CD4-positive, alpha-beta memory T cell (primary cell): ENCODE results near the gene NEUROG3. TPM values are rescaled to one million over a fixed set of nuclear protein-coding genes. Genes with fewer than 3 reads are reported as not detected.
A peak's percentile ranks its signal among the peaks of the same experiment; 100 is the strongest.

Experiments
- CTCF ChIA-PET: fragments of 350-600 bp; sonication (Branson Sonifier 250); formaldehyde crosslinking; loops from one replicate; lab custom pipeline; 2021; ENCODE audit warnings: inconsistent platforms; ENCODE audit not compliant: partially characterized antibody; lab: Charles Lee
- POLR2A ChIA-PET: fragments of 350-600 bp; sonication (Branson Sonifier 250); formaldehyde crosslinking; loops from one replicate; lab custom pipeline; 2021; ENCODE audit not compliant: partially characterized antibody; lab: Charles Lee
- DNase-seq, 5 donors: peaks; one replicate each; pipeline versions ENCODE4 v3.0.0 to v3.0.0-alpha.2; 2020 to 2022; ENCODE audit warnings: mixed read lengths in 1 of 5
- H3K27ac ChIP-seq: one replicate; pipeline ENCODE4 v1.7.0; 2013; ENCODE audit warnings: low read depth, low read length
- H3K27me3 ChIP-seq: 2 replicates; pipeline ENCODE4 v1.7.0; 2013; ENCODE audit warnings: mild to moderate bottlenecking, low read length, moderate library complexity; ENCODE audit not compliant: insufficient read depth
- H3K36me3 ChIP-seq: 2 replicates; pipeline ENCODE4 v1.7.0; 2013; ENCODE audit warnings: mild to moderate bottlenecking, low read length, moderate library complexity; ENCODE audit not compliant: insufficient read depth
- H3K4me1 ChIP-seq: 2 replicates; pipeline ENCODE4 v1.7.0; 2013; ENCODE audit warnings: mild to moderate bottlenecking, low read length, moderate library complexity; ENCODE audit not compliant: insufficient read depth
- H3K4me3 ChIP-seq, 2 donors: one replicate each; pipeline ENCODE4 v1.7.0; 2013; ENCODE audit warnings: low read length in 2 of 2, mild to moderate bottlenecking in 1 of 2
- H3K9me3 ChIP-seq, 2 donors: one replicate each; pipeline ENCODE4 v1.7.0; 2013; ENCODE audit warnings: low read length in 2 of 2, control low read depth in 1 of 2; ENCODE audit not compliant: control insufficient read depth in 1 of 2
- H3K27ac Mint-ChIP-seq, 7 donors: one replicate each; pipeline ENCODE4 v1.8.0; 2020 to 2021; ENCODE audit warnings: mixed read lengths in 7 of 7, mild to moderate bottlenecking in 6 of 7, inconsistent platforms in 3 of 7, moderate library complexity in 3 of 7
- H3K27me3 Mint-ChIP-seq, 2 donors: one replicate each; pipeline ENCODE4 v1.8.0; 2020 to 2021; ENCODE audit warnings: mixed read lengths in 2 of 2
- H3K36me3 Mint-ChIP-seq, 2 donors: one replicate each; pipeline ENCODE4 v1.8.0; 2020 to 2021; ENCODE audit warnings: mixed read lengths in 2 of 2, inconsistent platforms in 1 of 2, mild to moderate bottlenecking in 1 of 2
- H3K4me1 Mint-ChIP-seq, 4 donors: one replicate each; pipeline ENCODE4 v1.8.0; 2020 to 2021; ENCODE audit warnings: mixed read lengths in 4 of 4, mild to moderate bottlenecking in 1 of 4
- H3K4me3 Mint-ChIP-seq, 8 donors: one replicate each; pipeline ENCODE4 v1.8.0; 2020 to 2021; ENCODE audit warnings: mixed read lengths in 8 of 8, mild to moderate bottlenecking in 7 of 8, moderate library complexity in 6 of 8, inconsistent platforms in 3 of 8
- H3K9me3 Mint-ChIP-seq, 8 donors: one replicate each; pipeline ENCODE4 v1.8.0; 2020 to 2021; ENCODE audit warnings: mixed read lengths in 8 of 8, mild to moderate bottlenecking in 5 of 8, inconsistent platforms in 3 of 8, moderate library complexity in 1 of 8
- intact Hi-C: fragments of 100-400 bp; cut with micrococcal nuclease; formaldehyde crosslinking; loops from one replicate; pipeline ENCODE4 v1.15.1; 2023
- polyA plus RNA-seq, 2 donors: library from polyadenylated mRNA; unstranded; fragments of 300-500 nt; fragmentation: Illumina TruSeq; gene quantifications; one replicate each; pipeline ENCODE4 v1.2.3, GENCODE V29; 2021
- total RNA-seq, 2 experiments: library from RNA; stranded (reverse); gene quantifications; one replicate each; pipeline ENCODE4 v1.2.3, GENCODE V29; 2021

The NEUROG3 gene
- total and polyA plus RNA-seq, 4 experiments from 2014 or later: 0.14 TPM; not detected in 3

DNA sequence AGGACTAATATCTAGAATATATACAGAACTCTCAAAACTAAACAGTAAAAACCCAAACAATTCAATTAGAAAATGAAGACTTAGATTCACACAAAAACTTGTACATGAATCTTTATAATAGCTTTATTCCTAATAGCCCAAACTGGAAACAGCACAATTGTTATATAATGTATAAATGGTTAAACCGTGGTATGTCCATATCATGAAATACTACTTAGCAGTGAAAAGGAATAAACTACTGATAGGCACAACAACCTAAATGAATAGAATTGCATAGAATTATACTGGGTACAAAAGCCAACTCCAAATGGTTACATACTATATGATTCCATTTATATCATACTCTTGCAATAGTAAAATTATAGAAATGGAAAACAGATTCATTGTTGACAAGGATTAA, 35.9 kb upstream of the NEUROG3 start:
- no peak overlapping the region for H3K4me3 ChIP-seq
- no peak overlapping the region for H3K4me3 Mint-ChIP-seq
- H3K36me3 Mint-ChIP-seq: peaks cover 0 to 3% of the 10 kb centered on the region in 2 donors
- ChIA-PET POLR2A (no interaction called here), CTCF (interaction anchor here (1.3 to 1.4 kb wide), 2 partner anchors 28 to 94 kb away, joined by 3 to 6 read pairs; no protein-coding TSS in a partner anchor)
- intact Hi-C loops: no loop called here
- H3K27me3 ChIP-seq: no peaks in the 10 kb centered on the region
- H3K9me3 Mint-ChIP-seq: peaks cover 0 to 32% (median 13%) of the 10 kb centered on the region in 8 donors
- H3K4me1 Mint-ChIP-seq: no peaks in the 10 kb centered on the region
- H3K36me3 ChIP-seq: no peaks in the 10 kb centered on the region
- H3K27ac ChIP-seq: no peak overlapping the region
- H3K4me1 ChIP-seq: no peaks in the 10 kb centered on the region
- peaks cover 4 to 9% of the 10 kb centered on the region in 2 donors for H3K27me3 Mint-ChIP-seq
- H3K27ac Mint-ChIP-seq: no peak overlapping the region
- H3K9me3 ChIP-seq: no peaks in the 10 kb centered on the region
- DNase-seq: no peak

DNA sequence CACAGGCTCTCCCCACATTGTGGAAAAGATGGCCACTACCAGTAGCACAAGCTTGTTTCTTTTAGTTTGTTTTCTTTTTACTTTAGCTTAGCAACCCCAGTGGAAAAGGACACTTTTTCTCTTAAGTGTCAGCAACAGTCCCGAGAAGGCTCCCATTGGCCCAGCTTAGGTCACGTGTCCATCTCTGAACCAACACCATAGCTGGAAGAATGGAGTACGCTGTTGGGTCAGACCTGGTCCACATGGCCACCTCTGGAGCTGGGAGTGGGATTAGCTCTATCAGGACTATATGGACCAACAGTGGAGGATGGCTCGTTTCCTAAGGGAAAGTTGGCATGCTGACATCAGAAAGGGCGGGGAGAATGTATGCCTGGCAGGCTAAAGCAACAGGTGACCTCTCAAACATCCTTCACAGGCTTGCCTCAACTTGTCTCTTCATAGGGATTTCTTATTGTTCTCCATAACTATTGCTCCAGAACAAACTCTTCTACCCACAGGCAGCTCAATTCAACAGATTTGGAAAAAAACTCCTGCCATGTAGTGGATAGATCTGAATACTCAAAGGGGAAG, 27.6 kb upstream of the NEUROG3 start:
- intact Hi-C loops: no loop called here

DNA sequence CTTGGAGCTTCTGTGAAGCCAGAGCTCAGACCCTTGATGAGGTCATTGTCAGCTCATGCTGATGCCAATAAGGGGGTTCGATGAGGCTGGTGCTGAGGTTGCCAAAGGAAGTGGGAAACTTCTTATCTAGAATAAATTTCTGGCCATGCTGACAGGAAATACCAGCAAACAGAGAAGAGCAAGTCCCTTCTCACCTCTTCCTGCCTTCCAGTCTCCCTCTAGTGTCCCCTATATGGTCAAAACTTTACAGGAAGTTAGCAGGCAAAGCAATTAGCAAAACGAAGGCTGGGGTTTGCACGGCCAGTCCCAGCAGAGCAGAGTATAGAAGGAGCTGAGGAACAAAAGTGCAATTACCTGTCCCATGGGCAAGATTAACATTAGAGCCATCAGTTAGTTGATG, 15.1 kb upstream of the NEUROG3 start:
- CTCF ChIA-PET: interaction anchor here (2.6 kb wide), 1 partner anchor 40 kb away, joined by 12 read pairs; the partner anchor contains the start of gene FAM241B
- H3K27me3 Mint-ChIP-seq: no peaks in the 10 kb centered on the region
- peaks cover 12% of the 10 kb centered on the region for H3K4me1 ChIP-seq
- H3K9me3 Mint-ChIP-seq: peaks cover 0 to 3% (median 0%) of the 10 kb centered on the region in 8 donors
- H3K36me3 Mint-ChIP-seq: no peaks in the 10 kb centered on the region
- H3K27ac ChIP-seq: no peak overlapping the region
- H3K36me3 ChIP-seq: no peaks in the 10 kb centered on the region
- H3K9me3 ChIP-seq: no peaks in the 10 kb centered on the region
- H3K4me3 Mint-ChIP-seq: peak overlapping the region in 1 of 8 donors; percentile 38
- H3K27me3 ChIP-seq: no peaks in the 10 kb centered on the region
- H3K4me3 ChIP-seq: no peak overlapping the region
- intact Hi-C loops: no loop called here
- no peak for DNase-seq
- H3K4me1 Mint-ChIP-seq: peaks cover 11 to 16% (median 13%) of the 10 kb centered on the region in 4 donors
- POLR2A ChIA-PET: no interaction called here
- peak overlapping the region in 3 of 7 donors; percentile 13 to 64 (median 43) for H3K27ac Mint-ChIP-seq

More for the DNA sequence above, 27.6 kb upstream of the NEUROG3 start:
- Histone ChIP-seq H3K36me3 (no peaks in the 10 kb centered on the region), H3K27me3 (no peaks in the 10 kb centered on the region), H3K27ac (no peak overlapping the region), H3K4me1 (no peaks in the 10 kb centered on the region), H3K9me3 (no peaks in the 10 kb centered on the region), H3K4me3 (no peak overlapping the region)
- Mint-ChIP-seq H3K9me3 (peaks cover 0 to 8% (median 0%) of the 10 kb centered on the region in 8 donors), H3K27ac (no peak overlapping the region), H3K27me3 (peaks cover 40 to 46% of the 10 kb centered on the region in 2 donors), H3K4me3 (no peak overlapping the region), H3K4me1 (no peaks in the 10 kb centered on the region), H3K36me3 (no peaks in the 10 kb centered on the region)
- ChIA-PET CTCF (interaction anchor here (1.6 to 2.1 kb wide), 2 partner anchors 29 to 86 kb away, joined by 5 read pairs; partner anchors contain the start of gene FAM241B), POLR2A (no interaction called here)
- DNase-seq: no peak

DNA sequence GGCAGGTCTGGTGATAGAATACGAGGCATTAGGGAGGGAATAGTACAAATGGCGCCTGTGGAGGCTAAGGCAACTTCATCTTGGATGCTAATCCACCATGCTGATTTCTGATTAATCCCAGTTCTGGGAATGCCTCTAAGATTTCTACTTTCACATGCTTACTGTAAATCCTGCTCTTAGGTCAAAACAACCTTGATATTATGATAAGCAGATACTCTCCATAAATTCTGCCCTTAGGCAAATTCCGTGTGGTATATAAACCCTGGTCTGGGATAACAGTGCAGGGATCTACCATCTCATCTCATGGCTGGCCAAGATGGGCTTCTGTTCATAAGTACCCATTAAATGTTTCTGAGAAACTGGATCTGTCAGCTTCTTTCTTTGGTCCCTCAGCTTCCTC, 11.4 kb upstream of the NEUROG3 start:
- Histone ChIP-seq H3K4me3 (no peak overlapping the region), H3K27me3 (no peaks in the 10 kb centered on the region), H3K27ac (no peak overlapping the region), H3K4me1 (peaks cover 12% of the 10 kb centered on the region), H3K9me3 (no peaks in the 10 kb centered on the region), H3K36me3 (no peaks in the 10 kb centered on the region)
- intact Hi-C loops: no loop called here
- ChIA-PET POLR2A (no interaction called here), CTCF (no interaction called here)
- Mint-ChIP-seq H3K9me3 (peaks cover 0 to 3% (median 0%) of the 10 kb centered on the region in 8 donors), H3K27me3 (peaks cover 10 to 12% of the 10 kb centered on the region in 2 donors), H3K4me3 (no peak overlapping the region), H3K4me1 (peaks cover 11 to 16% (median 13%) of the 10 kb centered on the region in 4 donors), H3K36me3 (no peaks in the 10 kb centered on the region), H3K27ac (no peak overlapping the region)
- DNase-seq: no peak

DNA sequence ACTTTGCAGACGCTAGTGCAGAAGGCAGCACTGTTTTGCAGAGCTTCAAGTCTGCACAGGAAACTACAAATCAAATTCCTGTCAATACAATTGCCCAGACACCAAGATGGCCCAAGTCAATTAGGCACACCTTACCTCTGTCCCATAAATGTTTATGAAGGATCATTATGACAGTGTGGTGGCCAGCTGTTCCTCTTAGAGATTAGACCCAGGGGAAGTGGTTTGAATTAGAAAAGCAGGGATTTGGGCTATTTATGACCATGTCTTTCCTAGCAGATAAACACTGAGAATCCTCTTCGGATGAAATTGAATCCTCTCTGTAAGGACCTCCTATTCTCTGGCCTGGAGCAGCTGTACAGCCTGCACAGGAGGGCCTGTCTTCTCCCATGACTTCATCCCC, 9.9 kb upstream of the NEUROG3 start:
- Histone ChIP-seq H3K36me3 (no peaks in the 10 kb centered on the region), H3K9me3 (no peaks in the 10 kb centered on the region), H3K4me3 (no peak overlapping the region), H3K27ac (no peak overlapping the region), H3K27me3 (no peaks in the 10 kb centered on the region), H3K4me1 (peaks cover 2% of the 10 kb centered on the region)
- CTCF ChIA-PET: interaction anchor here (1.3 kb wide), 1 partner anchor 10 kb away, joined by 5 read pairs; no protein-coding TSS in a partner anchor
- H3K27ac Mint-ChIP-seq: no peak overlapping the region
- no peak for DNase-seq
- intact Hi-C loops: no loop called here
- H3K4me1 Mint-ChIP-seq: peaks cover 2 to 4% (median 3%) of the 10 kb centered on the region in 4 donors
- H3K4me3 Mint-ChIP-seq: no peak overlapping the region
- H3K9me3 Mint-ChIP-seq: peaks cover 0 to 3% (median 0%) of the 10 kb centered on the region in 8 donors
- POLR2A ChIA-PET: no interaction called here
- H3K36me3 Mint-ChIP-seq: no peaks in the 10 kb centered on the region
- H3K27me3 Mint-ChIP-seq: peaks cover 18 to 19% of the 10 kb centered on the region in 2 donors

DNA sequence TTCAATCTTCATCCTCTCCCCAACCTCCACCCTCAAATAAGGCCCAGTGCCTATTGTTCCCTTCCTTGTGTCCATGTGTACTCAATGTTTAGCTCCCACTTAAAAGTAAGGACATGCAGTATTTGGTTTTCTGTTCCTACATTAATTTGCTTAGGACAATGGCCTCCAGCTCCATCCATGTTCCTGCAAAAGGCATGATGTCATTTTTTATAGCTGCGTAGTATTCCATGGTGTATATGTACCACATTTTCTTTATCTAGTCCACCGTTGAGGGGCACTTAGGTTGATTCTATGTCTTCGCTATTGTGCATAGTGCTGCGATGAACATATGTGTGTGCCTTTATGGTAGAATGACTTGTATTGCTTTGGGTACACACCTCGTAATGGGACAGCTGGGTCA, 7.2 kb upstream of the NEUROG3 start:
- peaks cover 27 to 31% of the 10 kb centered on the region in 2 donors for H3K27me3 Mint-ChIP-seq
- Histone ChIP-seq H3K27ac (no peak overlapping the region), H3K36me3 (no peaks in the 10 kb centered on the region), H3K4me3 (no peak overlapping the region), H3K4me1 (no peaks in the 10 kb centered on the region), H3K9me3 (no peaks in the 10 kb centered on the region), H3K27me3 (peaks cover 5% of the 10 kb centered on the region)
- intact Hi-C loops: no loop called here
- H3K4me3 Mint-ChIP-seq: no peak overlapping the region
- peaks cover 0 to 1% (median 0%) of the 10 kb centered on the region in 4 donors for H3K4me1 Mint-ChIP-seq
- CTCF ChIA-PET: no interaction called here
- POLR2A ChIA-PET: no interaction called here
- no peaks in the 10 kb centered on the region for H3K9me3 Mint-ChIP-seq
- H3K36me3 Mint-ChIP-seq: no peaks in the 10 kb centered on the region
- no peak for DNase-seq
- H3K27ac Mint-ChIP-seq: no peak overlapping the region

DNA sequence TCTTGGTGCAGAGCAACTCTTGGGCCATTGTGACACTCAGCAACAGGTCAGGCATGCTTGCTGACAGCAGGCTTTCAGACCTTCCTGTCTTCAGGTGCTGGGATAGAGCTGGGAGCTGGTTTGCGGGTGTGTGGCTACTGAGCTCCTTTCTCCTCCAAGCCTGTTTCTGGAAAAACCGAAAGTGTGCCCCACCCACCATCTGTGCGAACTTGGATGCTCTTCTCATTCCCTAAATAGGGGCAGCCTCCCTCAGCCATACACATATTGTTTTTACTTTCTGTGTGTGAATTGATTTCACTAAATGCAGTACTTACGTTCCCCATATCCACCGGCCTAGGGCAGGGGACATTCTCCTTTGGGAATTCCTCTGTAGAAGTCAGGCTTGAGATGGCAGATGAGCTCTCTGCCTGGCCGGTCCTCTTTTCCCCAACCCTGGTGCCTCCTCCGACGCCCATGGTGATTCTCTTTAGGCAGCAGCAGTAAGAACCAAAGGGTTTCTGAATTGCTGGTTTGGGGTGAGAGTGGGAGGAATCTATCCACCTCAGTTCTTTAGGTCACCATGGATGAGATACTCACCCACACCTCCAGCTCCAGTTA, 6.3 kb upstream of the NEUROG3 start:
- H3K4me3 Mint-ChIP-seq: peak overlapping the region in 1 of 8 donors; percentile 39
- peaks cover 3 to 7% (median 5%) of the 10 kb centered on the region in 4 donors for H3K4me1 Mint-ChIP-seq
- intact Hi-C loops: loop anchor here (10.0 kb wide), 1 partner anchor 55 kb away; the partner anchor contains the start of gene FAM241B
- no peaks in the 10 kb centered on the region for H3K9me3 ChIP-seq
- no peak for DNase-seq
- H3K27ac Mint-ChIP-seq: no peak overlapping the region
- H3K27ac ChIP-seq: no peak overlapping the region
- peaks cover 3% of the 10 kb centered on the region for H3K4me1 ChIP-seq
- H3K27me3 ChIP-seq: peaks cover 14% of the 10 kb centered on the region
- CTCF ChIA-PET: no interaction called here
- H3K9me3 Mint-ChIP-seq: no peaks in the 10 kb centered on the region
- POLR2A ChIA-PET: no interaction called here
- H3K27me3 Mint-ChIP-seq: peaks cover 36 to 39% of the 10 kb centered on the region in 2 donors
- no peaks in the 10 kb centered on the region for H3K36me3 ChIP-seq
- no peaks in the 10 kb centered on the region for H3K36me3 Mint-ChIP-seq
- no peak overlapping the region for H3K4me3 ChIP-seq
